GM19240 (cell line): Measurements from ENCODE around the gene HNRNPLL.
"Not testable (repeated sequence)": the region's sequence is repeated elsewhere in the genome, so short reads cannot be mapped to it uniquely, and the experiment has no call there.

ENCODE experiments used
- DNase-seq: peaks from one replicate; pipeline ENCODE4 v3.0.0; 2011; ENCODE audit warnings: low spot score; ENCODE audit not compliant: insufficient read length

HNRNPLL gene

GRCh38 chr2:38602732-38603401 is at the start of gene HNRNPLL:
HNRNPLL (minus strand) TSS chr2:38602928; CDS start chr2:38602626, 302 bp downstream.
- peak; percentile 65 for DNase-seq

GRCh38 chr2:38650717-38651116 is 48.0 kb upstream of the HNRNPLL start:
- no peak for DNase-seq

- no peak for DNase-seq
Measured at GRCh38 chr2:38650012-38650411, 47.3 kb upstream of the HNRNPLL start.

- no peak for DNase-seq
Measured at GRCh38 chr2:38649176-38649728, 46.5 kb upstream of the HNRNPLL start.

- no peak for DNase-seq
Measured at GRCh38 chr2:38648107-38648761, 45.5 kb upstream of the HNRNPLL start.

- not testable (repeated sequence) for DNase-seq
Measured at GRCh38 chr2:38643683-38644511, 41.2 kb upstream of the HNRNPLL start.

GRCh38 chr2:38643021-38643671 is 40.4 kb upstream of the HNRNPLL start:
- no peak for DNase-seq

- DNase-seq = not testable (repeated sequence)
Measured at GRCh38 chr2:38642373-38643017, 39.8 kb upstream of the HNRNPLL start.

GRCh38 chr2:38636069-38636468 is 33.3 kb upstream of the HNRNPLL start:
- no peak for DNase-seq

- no peak for DNase-seq
Measured at GRCh38 chr2:38635139-38635538, 32.4 kb upstream of the HNRNPLL start.

- DNase-seq = peak; percentile 21
Measured at GRCh38 chr2:38634684-38635083, 32.0 kb upstream of the HNRNPLL start.

GRCh38 chr2:38633895-38634294 is 31.2 kb upstream of the HNRNPLL start:
- no peak for DNase-seq

- DNase-seq = no peak
Measured at GRCh38 chr2:38632980-38633379, 30.3 kb upstream of the HNRNPLL start.

GRCh38 chr2:38631976-38632375 is 29.2 kb upstream of the HNRNPLL start:
- no peak for DNase-seq

- DNase-seq = no peak
Measured at GRCh38 chr2:38629684-38630083, 27.0 kb upstream of the HNRNPLL start.

GRCh38 chr2:38627391-38627790 is 24.7 kb upstream of the HNRNPLL start:
- DNase-seq = no peak

GRCh38 chr2:38626326-38627035 is 23.8 kb upstream of the HNRNPLL start:
- DNase-seq = no peak

- no peak for DNase-seq
Measured at GRCh38 chr2:38622210-38622609, 19.5 kb upstream of the HNRNPLL start.

- DNase-seq = no peak
Measured at GRCh38 chr2:38621018-38621417, 18.3 kb upstream of the HNRNPLL start.

GRCh38 chr2:38620282-38620977 is 17.7 kb upstream of the HNRNPLL start:
- DNase-seq = no peak
